Esophagus squamous epithelium (tissue), 5 donors: ENCODE results near the gene FAM163B. TPM values are rescaled to one million over a fixed set of nuclear protein-coding genes. Genes with fewer than 3 reads are reported as not detected.

Experiments used
- DNase-seq: peaks from one replicate; lab custom pipeline; 2025; lab: John Stamatoyannopoulos, UW
- H3K27ac ChIP-seq, 4 donors: fragments of 200-600 bp; sonication (generic); one replicate each; pipeline ENCODE4 v1.5.1; 2016 to 2019; ENCODE audit warnings: mild to moderate bottlenecking in 1 of 4
- H3K27me3 ChIP-seq, 4 donors: fragments of 200-600 bp; sonication (generic); 1 replicate in 3 of 4; 2 replicates in 1 of 4; pipeline versions ENCODE4 v1.5.1 to v1.6.0; 2017 to 2021; ENCODE audit warnings: antibody characterized with exemption in 1 of 4
- H3K36me3 ChIP-seq, 3 donors: fragments of 200-600 bp; sonication (generic); one replicate each; pipeline ENCODE4 v1.5.1; 2016 to 2019
- H3K4me1 ChIP-seq, 3 donors: fragments of 200-600 bp; sonication (generic); one replicate each; pipeline ENCODE4 v1.5.1; 2017 to 2019
- H3K4me3 ChIP-seq, 4 donors: fragments of 200-600 bp; sonication (generic); 1 replicate in 3 of 4; 2 replicates in 1 of 4; pipeline ENCODE4 v1.5.1; 2016 to 2019; ENCODE audit warnings: mild to moderate bottlenecking in 2 of 4, moderate library complexity in 1 of 4
- H3K9me3 ChIP-seq, 3 donors: fragments of 200-600 bp; sonication (generic); one replicate each; pipeline ENCODE4 v1.5.1; 2016 to 2019
- CTCF ChIP-seq, 6 experiments: fragments of 450-650 bp in 4 of 6; fragments of 200-600 bp in 2 of 6; sonication (generic) in 2 of 6; IDR thresholded peaks; one replicate each; pipeline ENCODE4 v1.5.1; 2016 to 2019; ENCODE audit warnings: antibody characterized with exemption in 6 of 6, mild to moderate bottlenecking in 4 of 6, moderate library complexity in 4 of 6
- POLR2A ChIP-seq, 4 donors: fragments of 450-650 bp; IDR thresholded peaks; one replicate each; pipeline ENCODE4 v1.6.1; 2017; ENCODE audit warnings: antibody characterized with exemption in 4 of 4, mild to moderate bottlenecking in 4 of 4, moderate library complexity in 3 of 4
- WGBS, 2 donors: methylation state at CpG; one replicate each; pipeline ENCODE4 v1.1.5; 2018; 5-methylcytosine and 5-hydroxymethylcytosine counted together
- intact Hi-C: fragments of 100-400 bp; cut with DNase I; formaldehyde crosslinking; loops from one replicate; pipeline ENCODE4 v1.15.0; 2022
- total RNA-seq, 4 donors: library from RNA; depleted of rRNA; stranded (reverse); fragments of >200 nt; gene quantifications; one replicate each; pipeline ENCODE4 v1.1.0, GENCODE V29; 2016
- donor health status: DM: yes; HTN: yes; CAD: no.

The FAM163B gene
- total RNA-seq, 4 donors from 2014 or later, result not detected

DNA sequence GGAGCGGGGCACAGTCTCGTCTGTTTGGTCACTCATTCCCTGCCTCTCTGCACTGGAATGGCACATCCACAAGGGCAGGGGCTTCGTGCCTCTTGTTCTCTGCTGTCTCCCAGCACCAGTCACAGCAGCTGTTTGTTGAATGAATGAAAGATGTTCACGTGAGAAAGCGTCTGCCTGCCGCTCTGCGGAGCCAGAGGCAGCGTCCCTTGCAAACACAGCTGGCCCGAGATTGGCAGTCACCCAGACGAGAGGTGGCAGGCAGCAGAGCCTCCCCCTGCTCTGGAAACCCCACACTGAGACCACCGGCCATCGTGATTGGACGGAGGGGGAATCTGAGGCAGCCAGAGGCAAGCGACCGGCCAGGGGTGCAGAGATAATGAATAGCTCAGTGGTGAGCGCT is 6.0 kb upstream of the FAM163B start:
- Histone ChIP-seq H3K36me3 (no peaks in the 10 kb centered on the region), H3K27ac (no peak overlapping the region), H3K27me3 (peaks cover 0 to 98% (median 4%) of the 10 kb centered on the region in 4 donors), H3K4me3 (no peak overlapping the region), H3K9me3 (no peaks in the 10 kb centered on the region), H3K4me1 (no peaks in the 10 kb centered on the region)
- TF ChIP-seq CTCF (IDR thresholded peaks at IDR 0.05) (no peak), POLR2A (IDR thresholded peaks at IDR 0.05) (no peak)
- 0 to 51% methylated on average over 1 to 8 of the region's 16 CpGs for WGBS, 2 donors
- no peak for DNase-seq
- intact Hi-C loops, result no loop called here

DNA sequence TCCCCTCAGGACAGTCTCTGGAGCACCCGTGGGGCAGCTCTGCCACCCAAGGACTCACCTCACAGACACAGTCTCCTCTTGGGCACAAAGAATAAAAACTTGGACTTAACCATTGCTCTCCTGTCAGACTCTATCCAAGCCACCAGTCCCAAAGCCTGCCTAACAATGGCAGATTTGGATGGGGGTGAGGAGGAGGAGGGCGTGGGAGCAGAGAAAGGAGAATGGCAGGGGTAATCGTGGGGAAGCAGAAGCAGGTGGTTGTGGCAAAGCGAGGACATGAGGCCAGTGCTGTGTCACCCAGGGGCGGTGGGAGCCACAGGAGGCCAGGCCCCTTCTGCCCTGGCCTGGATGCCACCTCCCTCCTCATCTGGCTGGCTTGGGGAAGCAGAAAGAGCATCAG is 5.5 kb upstream of the FAM163B start:
- no peak for TF ChIP-seq CTCF (IDR thresholded peaks at IDR 0.05)
- TF ChIP-seq POLR2A (IDR thresholded peaks at IDR 0.05), result no peak
- Histone ChIP-seq H3K9me3 (no peaks in the 10 kb centered on the region), H3K4me1 (no peaks in the 10 kb centered on the region), H3K27me3 (peaks cover 0 to 99% (median 5%) of the 10 kb centered on the region in 4 donors), H3K4me3 (no peak overlapping the region), H3K36me3 (no peaks in the 10 kb centered on the region), H3K27ac (no peak overlapping the region)
- no peak for DNase-seq
- intact Hi-C loops, result no loop called here
- 38 to 51% methylated on average over 4 to 5 of the region's 5 CpGs for WGBS, 2 donors

DNA sequence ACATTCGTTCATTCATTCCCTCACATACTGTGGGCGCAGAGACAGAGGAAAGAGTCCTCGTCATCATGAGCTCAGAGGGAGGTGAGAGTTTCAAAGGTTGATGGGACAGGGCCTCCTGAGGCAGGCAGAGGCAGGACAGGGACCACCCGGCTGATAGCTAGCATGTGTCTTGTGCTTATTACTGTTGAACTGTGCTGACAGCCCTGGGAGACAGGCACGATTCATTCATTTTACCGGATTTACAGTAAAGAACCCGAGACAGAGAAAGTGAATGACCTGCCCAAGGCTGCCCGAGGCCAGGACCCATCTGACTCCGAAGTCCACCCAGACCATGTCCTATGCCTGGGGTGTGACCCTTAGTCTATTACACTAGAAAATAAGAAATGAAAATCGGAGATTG is 4.9 kb upstream of the FAM163B start:
- TF ChIP-seq CTCF (IDR thresholded peaks at IDR 0.05), result no peak
- no peak for TF ChIP-seq POLR2A (IDR thresholded peaks at IDR 0.05)
- intact Hi-C loops, result no loop called here
- Histone ChIP-seq H3K27ac (no peak overlapping the region), H3K4me1 (peaks cover 0 to 2% (median under 1%) of the 10 kb centered on the region in 3 donors), H3K9me3 (no peaks in the 10 kb centered on the region), H3K36me3 (no peaks in the 10 kb centered on the region), H3K27me3 (peaks cover 0 to 100% (median 7%) of the 10 kb centered on the region in 4 donors), H3K4me3 (no peak overlapping the region)
- 56 to 71% methylated on average over 6 to 10 of the region's 10 CpGs for WGBS, 2 donors
- DNase-seq, result no peak

DNA sequence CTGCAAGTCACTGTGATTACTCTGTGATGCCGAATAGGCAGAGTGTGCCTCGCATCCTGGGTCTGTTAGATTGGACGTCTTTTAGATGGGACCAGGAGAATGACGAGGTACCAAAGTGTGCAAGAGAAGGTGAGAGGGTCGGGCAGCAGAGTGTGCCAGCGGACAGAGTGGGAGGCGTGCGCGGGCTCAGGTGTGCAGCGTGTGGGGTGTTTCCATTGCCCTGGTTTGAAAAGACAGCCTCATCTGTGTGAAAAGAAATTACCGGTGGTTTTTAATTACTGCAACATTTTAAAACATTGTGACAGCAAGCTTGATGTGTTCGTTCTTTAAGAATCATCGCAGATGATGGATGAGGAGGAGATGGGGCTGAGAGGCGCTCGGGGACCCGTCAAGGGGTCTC is 4.2 kb upstream of the FAM163B start:
- no peak for DNase-seq
- no peak overlapping the region for H3K4me3 ChIP-seq
- H3K27me3 ChIP-seq, result peaks cover 0 to 100% (median 7%) of the 10 kb centered on the region in 4 donors
- no peaks in the 10 kb centered on the region for H3K9me3 ChIP-seq
- peaks cover 0 to 4% (median 4%) of the 10 kb centered on the region in 3 donors for H3K4me1 ChIP-seq
- no peak overlapping the region for H3K27ac ChIP-seq
- WGBS, 2 donors, result 82% methylated on average over 16 of the region's 16 CpGs
- intact Hi-C loops, result no loop called here
- H3K36me3 ChIP-seq, result no peaks in the 10 kb centered on the region
- no peak for TF ChIP-seq CTCF (IDR thresholded peaks at IDR 0.05)
- TF ChIP-seq POLR2A (IDR thresholded peaks at IDR 0.05), result no peak

DNA sequence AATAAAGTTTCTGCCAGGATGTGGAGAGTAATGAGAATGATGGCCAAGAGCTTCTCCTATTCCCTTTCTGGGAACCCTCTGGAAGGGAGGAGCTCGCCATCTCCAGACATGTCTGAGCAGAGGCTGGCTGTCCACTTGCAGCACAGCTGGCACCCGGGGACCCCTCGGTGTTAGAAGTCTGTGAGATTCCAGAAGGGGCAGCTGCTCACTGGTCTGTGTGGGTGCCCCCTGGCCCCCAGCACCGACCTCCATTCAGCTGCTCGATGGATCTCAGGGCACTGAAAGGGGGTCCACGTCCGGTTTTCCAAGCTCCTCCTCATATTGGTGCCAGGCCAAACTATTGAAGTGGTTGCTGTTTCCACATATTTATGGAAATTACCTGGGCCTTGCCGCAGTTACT is 3.6 kb upstream of the FAM163B start:
- H3K9me3 ChIP-seq, result no peaks in the 10 kb centered on the region
- intact Hi-C loops, result no loop called here
- TF ChIP-seq POLR2A (IDR thresholded peaks at IDR 0.05) (no peak), CTCF (IDR thresholded peaks at IDR 0.05) (no peak)
- H3K36me3 ChIP-seq, result no peaks in the 10 kb centered on the region
- H3K27ac ChIP-seq, result no peak overlapping the region
- H3K4me3 ChIP-seq, result no peak overlapping the region
- H3K27me3 ChIP-seq, result peaks cover 0 to 100% (median 5%) of the 10 kb centered on the region in 4 donors
- 51 to 71% methylated on average over 5 to 7 of the region's 8 CpGs for WGBS, 2 donors
- no peak for DNase-seq
- H3K4me1 ChIP-seq, result peaks cover 0 to 4% (median 4%) of the 10 kb centered on the region in 3 donors
